ENCODE measurements around the gene ACOT7.
A peak's percentile ranks its signal among the peaks of the same experiment; 100 is the strongest.

Gene ACOT7

DNA sequence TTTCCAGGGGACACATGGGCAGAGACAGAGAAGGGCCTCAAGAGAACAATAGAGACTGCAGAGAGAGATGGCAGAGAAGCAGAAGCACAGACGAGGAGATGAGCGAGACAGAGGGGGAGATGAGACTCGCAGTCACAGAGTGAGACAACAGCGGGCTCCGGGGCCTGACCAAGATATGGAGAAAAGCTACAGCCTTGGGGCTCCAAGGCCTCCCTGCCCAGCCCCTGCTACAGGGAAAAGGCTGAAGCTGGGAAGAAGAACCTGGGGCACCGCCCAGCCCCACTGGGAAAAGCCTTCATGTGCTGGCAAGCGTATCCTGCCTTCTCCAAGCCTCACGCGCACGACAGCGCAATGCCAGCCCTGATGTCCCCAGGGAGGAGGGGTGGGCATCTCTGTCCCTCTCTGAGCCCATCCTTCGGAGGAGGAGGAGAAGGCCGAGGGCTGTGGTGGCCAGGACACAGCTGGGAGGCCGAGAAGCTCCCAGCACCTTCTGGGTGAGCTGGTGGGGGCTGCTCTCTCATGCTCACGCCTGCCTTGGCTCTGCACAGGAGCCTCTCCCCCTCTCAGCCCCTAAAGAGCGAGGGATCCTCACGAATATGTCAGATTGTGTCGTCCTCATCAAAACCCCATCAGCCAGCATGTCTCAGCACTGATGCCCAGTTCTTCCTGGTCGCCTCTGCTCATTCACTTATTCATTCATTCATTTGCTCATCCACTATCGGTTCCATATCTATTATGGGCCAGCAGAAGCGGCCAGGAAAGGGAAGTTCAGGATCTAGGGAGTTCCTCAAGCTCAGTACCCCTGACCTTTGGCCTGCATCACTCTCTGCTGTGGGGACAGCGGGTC lies 56.6 kb downstream of the ACOT7 start:
- H3K27ac Mint-ChIP-seq: peak overlapping the region in 1 of 3 experiments; percentile 40
- H3K4me1 Mint-ChIP-seq: peaks cover 29% of the 10 kb centered on the region
- TF ChIP-seq CTCF (IDR thresholded peaks at IDR 0.05; ENCODE audit: unreplicated experiment in 3 of 3): no peak
- no peaks in the 10 kb centered on the region for H3K27me3 Mint-ChIP-seq (ENCODE audit: low read depth)
- no peaks in the 10 kb centered on the region for H3K9me3 Mint-ChIP-seq
- H3K4me3 Mint-ChIP-seq: no peak overlapping the region
- no peaks in the 10 kb centered on the region for H3K36me3 Mint-ChIP-seq (ENCODE audit: low read depth)

GRCh38 chr1:6334261-6334993 lies 59.1 kb downstream of the ACOT7 start:
- Mint-ChIP-seq H3K27me3 (ENCODE audit: low read depth) (no peaks in the 10 kb centered on the region), H3K4me1 (peaks cover 52% of the 10 kb centered on the region), H3K4me3 (no peak overlapping the region), H3K9me3 (no peaks in the 10 kb centered on the region), H3K27ac (no peak overlapping the region), H3K36me3 (ENCODE audit: low read depth) (no peaks in the 10 kb centered on the region)
- TF ChIP-seq CTCF (IDR thresholded peaks at IDR 0.05; ENCODE audit: unreplicated experiment in 3 of 3): no peak

GRCh38 chr1:6332821-6333220 lies 60.7 kb downstream of the ACOT7 start:
- TF ChIP-seq CTCF (IDR thresholded peaks at IDR 0.05; ENCODE audit: unreplicated experiment in 3 of 3): no peak
- Mint-ChIP-seq H3K4me1 (peaks cover 60% of the 10 kb centered on the region), H3K9me3 (no peaks in the 10 kb centered on the region), H3K4me3 (no peak overlapping the region), H3K27ac (peak overlapping the region; percentile 30 to 75 (median 37)), H3K27me3 (ENCODE audit: low read depth) (no peaks in the 10 kb centered on the region), H3K36me3 (ENCODE audit: low read depth) (no peaks in the 10 kb centered on the region)

DNA sequence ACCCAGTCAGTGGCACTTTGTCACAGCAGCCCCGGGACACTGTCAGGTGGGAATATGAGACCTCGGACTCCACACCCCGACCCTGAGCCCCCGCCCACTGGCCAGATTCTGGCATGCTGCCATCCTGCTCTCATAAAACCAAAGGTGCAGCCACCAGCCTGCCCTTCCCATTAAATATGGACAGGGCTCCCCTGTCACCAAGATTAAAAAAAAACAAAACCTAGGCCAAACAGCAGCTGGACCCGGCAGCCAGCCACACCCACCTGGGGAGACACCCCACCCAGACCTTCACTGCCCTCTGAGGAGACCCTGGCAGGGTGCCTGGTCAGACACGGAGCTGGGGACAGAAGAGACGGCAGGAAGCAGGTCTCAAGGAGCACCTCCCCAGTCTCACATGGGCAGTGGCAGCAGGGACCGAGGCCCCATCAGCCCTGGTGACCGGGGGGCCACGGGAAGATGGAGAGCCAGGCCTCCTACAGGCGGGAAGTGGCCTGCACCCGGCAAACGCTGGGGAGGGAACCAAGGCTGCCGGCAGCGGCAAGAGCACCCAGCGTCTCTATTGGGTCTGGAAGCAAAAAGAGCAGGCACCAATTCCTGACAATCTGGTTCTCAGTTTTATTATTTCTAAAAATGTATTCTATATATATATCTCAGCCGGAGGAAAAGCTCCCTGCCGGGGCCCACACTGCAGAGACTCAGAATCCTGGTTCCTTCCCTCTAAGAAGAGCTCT lies 61.9 kb downstream of the ACOT7 start:
- Mint-ChIP-seq H3K4me1 (peaks cover 60% of the 10 kb centered on the region), H3K27me3 (ENCODE audit: low read depth) (no peaks in the 10 kb centered on the region), H3K36me3 (ENCODE audit: low read depth) (no peaks in the 10 kb centered on the region), H3K27ac (peak overlapping the region in 2 of 3 experiments; percentile 48 to 98), H3K9me3 (no peaks in the 10 kb centered on the region), H3K4me3 (no peak overlapping the region)
- TF ChIP-seq CTCF (IDR thresholded peaks at IDR 0.05; ENCODE audit: unreplicated experiment in 3 of 3): peak in 1 of 3 experiments; percentile 9

DNA sequence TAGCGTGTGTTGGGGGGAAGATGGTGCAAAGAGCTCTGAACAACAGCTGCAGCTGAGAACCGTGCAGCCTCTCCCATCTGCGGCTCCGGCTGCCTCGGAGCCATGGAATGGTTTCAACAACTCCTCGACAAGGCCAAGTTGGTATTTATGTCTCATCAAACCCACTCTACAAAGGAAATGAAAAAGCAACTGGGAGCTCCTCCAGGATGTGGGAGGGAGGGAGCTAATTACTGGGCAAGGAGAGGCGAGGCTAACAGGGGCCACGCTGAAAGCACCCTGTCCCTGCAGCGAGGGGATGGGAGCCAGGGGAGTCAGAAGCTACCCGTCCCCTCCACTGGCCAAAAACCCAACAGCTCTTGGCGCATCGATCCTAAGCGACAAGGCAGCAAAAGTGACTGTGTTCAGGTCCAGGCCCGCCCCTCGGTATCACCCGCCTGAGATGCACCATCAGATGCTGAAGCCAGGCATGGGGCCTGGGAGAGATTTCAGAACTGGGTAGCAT lies 63.1 kb downstream of the ACOT7 start:
- peaks cover 3% of the 10 kb centered on the region for H3K36me3 Mint-ChIP-seq (ENCODE audit: low read depth)
- no peaks in the 10 kb centered on the region for H3K9me3 Mint-ChIP-seq
- no peak for TF ChIP-seq CTCF (IDR thresholded peaks at IDR 0.05; ENCODE audit: unreplicated experiment in 3 of 3)
- H3K27ac Mint-ChIP-seq: peak overlapping the region; percentile 90 to 98 (median 96)
- no peaks in the 10 kb centered on the region for H3K27me3 Mint-ChIP-seq (ENCODE audit: low read depth)
- H3K4me1 Mint-ChIP-seq: peaks cover 59% of the 10 kb centered on the region
- peak overlapping the region in 2 of 3 experiments; percentile 66 to 68 for H3K4me3 Mint-ChIP-seq
